ENCODE measurements around the gene HPN. TPM values are rescaled to one million over a fixed set of nuclear protein-coding genes. Genes with fewer than 3 reads are reported as not detected.
A peak's percentile ranks its signal among the peaks of the same experiment; 100 is the strongest.

Gene HPN
- total and polyA plus RNA-seq, 2 experiments from 2014 or later: 150 to 241 TPM

DNA sequence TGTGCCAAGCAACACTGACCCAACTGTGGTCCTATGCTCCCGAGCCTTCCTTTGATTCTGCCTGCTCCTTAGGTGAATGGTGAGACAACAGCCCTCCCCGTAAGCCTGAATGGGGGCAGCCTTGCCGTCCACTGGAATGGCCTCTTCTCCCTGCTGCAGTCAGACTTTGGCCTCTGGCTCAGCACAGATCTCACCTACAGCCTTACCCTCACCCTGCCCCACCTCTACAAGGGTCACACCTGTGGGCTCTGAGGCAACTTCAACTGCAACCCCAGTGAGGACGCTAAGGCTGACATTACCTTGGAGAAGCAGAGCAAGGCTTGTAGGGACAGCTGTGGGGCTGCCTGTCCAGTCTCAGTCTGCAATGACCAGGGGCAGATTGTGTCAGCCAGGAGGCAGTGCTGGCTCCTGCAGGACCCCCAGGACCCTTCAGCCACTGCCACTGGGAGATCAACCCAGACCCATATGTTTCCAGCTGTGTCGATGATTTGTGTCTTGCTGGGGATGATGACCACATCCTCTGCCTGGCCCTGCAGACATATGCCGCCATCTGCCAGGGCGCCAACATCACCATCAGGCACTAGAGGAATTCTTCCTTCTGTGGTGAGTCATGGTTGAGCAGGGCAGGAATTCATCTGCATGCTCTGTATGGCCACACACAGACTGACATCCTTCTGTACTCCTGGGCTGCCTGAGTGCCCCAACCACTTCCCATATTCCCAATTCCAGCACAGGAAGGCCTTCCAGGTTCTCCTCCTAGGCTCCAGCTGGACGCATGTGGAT lies 46.8 kb downstream of the HPN start:
- WGBS (ENCODE audit: low lambda C conversion rate, missing lambda C conversion rate): 73% methylated on average over 8 of the region's 8 CpGs

DNA sequence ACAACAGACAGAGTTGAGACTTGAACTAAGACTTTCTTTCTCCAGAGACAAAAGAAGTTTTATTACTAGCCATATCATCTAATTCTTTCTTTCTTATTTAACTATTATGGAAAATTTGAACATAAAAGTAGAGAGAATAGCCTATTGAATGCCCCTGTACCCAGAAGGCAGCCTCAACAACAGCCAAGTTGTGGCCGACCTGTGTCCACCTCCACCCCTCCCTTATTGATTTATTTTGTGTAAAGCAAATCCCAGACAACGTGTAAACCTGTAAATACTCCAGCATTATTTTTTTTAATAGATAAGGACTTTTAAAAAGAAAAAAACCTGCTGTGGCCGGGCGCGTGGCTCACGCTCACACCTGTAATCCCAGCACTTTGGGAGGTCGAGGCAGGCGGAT lies 48.0 kb downstream of the HPN start:
- H2AFZ ChIP-seq: no peak overlapping the region
- DNase-seq (ENCODE audit: low spot score): no peak
- peaks cover 7% of the 10 kb centered on the region for H3K4me1 ChIP-seq (ENCODE audit: insufficient read depth)
- H3K9me2 ChIP-seq (replicated peaks; ENCODE audit: insufficient read depth): no peaks in the 10 kb centered on the region
- H3K27me3 ChIP-seq: no peaks in the 10 kb centered on the region
- no peak overlapping the region for H3K27ac ChIP-seq
- no peak overlapping the region for H3K4me3 ChIP-seq
- TF ChIP-seq EZH2phosphoT487 (IDR thresholded peaks at IDR 0.05; ENCODE audit: low read depth, severe bottlenecking, unreplicated experiment): no peak
- no peak for TF ChIP-seq EZH2 (IDR thresholded peaks at IDR 0.05; ENCODE audit: borderline replicate concordance)
- TF ChIP-seq, protein P1, sequence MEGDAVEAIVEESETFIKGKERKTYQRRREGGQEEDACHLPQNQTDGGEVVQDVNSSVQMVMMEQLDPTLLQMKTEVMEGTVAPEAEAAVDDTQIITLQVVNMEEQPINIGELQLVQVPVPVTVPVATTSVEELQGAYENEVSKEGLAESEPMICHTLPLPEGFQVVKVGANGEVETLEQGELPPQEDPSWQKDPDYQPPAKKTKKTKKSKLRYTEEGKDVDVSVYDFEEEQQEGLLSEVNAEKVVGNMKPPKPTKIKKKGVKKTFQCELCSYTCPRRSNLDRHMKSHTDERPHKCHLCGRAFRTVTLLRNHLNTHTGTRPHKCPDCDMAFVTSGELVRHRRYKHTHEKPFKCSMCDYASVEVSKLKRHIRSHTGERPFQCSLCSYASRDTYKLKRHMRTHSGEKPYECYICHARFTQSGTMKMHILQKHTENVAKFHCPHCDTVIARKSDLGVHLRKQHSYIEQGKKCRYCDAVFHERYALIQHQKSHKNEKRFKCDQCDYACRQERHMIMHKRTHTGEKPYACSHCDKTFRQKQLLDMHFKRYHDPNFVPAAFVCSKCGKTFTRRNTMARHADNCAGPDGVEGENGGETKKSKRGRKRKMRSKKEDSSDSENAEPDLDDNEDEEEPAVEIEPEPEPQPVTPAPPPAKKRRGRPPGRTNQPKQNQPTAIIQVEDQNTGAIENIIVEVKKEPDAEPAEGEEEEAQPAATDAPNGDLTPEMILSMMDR (IDR thresholded peaks at IDR 0.05; ENCODE audit: poor library complexity): no peak
- H3K4me2 ChIP-seq: no peak overlapping the region
- H4K20me1 ChIP-seq (ENCODE audit: insufficient read depth, poor library complexity, severe bottlenecking): no peaks in the 10 kb centered on the region
- no peaks in the 10 kb centered on the region for H3K9me3 ChIP-seq (ENCODE audit: low read depth)
- WGBS (ENCODE audit: low lambda C conversion rate, missing lambda C conversion rate): 85% methylated on average over 8 of the region's 8 CpGs
- no peaks in the 10 kb centered on the region for H3K36me3 ChIP-seq (replicated peaks; ENCODE audit: insufficient read depth, low read depth)
- no peaks in the 10 kb centered on the region for H3K79me2 ChIP-seq

More for the DNA sequence above, 46.8 kb downstream of the HPN start:
- no peak overlapping the region for H3K4me2 ChIP-seq
- peaks cover 7% of the 10 kb centered on the region for H3K4me1 ChIP-seq (ENCODE audit: insufficient read depth)
- no peak overlapping the region for H3K27ac ChIP-seq
- H3K4me3 ChIP-seq: no peak overlapping the region
- H3K79me2 ChIP-seq: no peaks in the 10 kb centered on the region
- H3K9me2 ChIP-seq (replicated peaks; ENCODE audit: insufficient read depth): no peaks in the 10 kb centered on the region
- H4K20me1 ChIP-seq (ENCODE audit: insufficient read depth, poor library complexity, severe bottlenecking): no peaks in the 10 kb centered on the region
- no peak overlapping the region for H2AFZ ChIP-seq
- peak; percentile 58 for DNase-seq (ENCODE audit: low spot score)
- TF ChIP-seq EZH2phosphoT487 (IDR thresholded peaks at IDR 0.05; ENCODE audit: low read depth, severe bottlenecking, unreplicated experiment): no peak
- TF ChIP-seq, protein P1 (IDR thresholded peaks at IDR 0.05; ENCODE audit: poor library complexity): no peak
- no peak for TF ChIP-seq EZH2 (IDR thresholded peaks at IDR 0.05; ENCODE audit: borderline replicate concordance)
- H3K9me3 ChIP-seq (ENCODE audit: low read depth): no peaks in the 10 kb centered on the region
- no peaks in the 10 kb centered on the region for H3K27me3 ChIP-seq
- H3K36me3 ChIP-seq (replicated peaks; ENCODE audit: insufficient read depth, low read depth): no peaks in the 10 kb centered on the region

DNA sequence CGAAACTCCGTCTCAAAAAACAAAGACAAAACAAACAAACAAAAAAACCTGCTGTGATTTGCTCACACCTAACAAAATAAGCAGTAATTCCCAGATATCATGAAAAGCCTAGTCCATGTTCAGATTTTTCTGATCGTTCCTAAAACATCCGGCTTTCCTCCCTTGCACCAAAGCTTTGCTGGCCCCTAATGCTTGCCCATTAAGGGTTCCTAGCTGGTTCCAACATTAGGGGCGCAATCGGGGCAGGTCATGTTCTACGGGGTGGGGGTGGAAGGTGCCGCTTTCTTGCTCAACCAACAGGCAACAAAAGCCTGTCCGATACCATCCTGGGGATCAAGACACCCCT lies 48.6 kb downstream of the HPN start:
- Histone ChIP-seq H3K79me2 (no peaks in the 10 kb centered on the region), H3K4me3 (no peak overlapping the region), H3K27ac (no peak overlapping the region), H3K36me3 (replicated peaks; ENCODE audit: insufficient read depth, low read depth) (no peaks in the 10 kb centered on the region), H3K4me1 (ENCODE audit: insufficient read depth) (peaks cover 10% of the 10 kb centered on the region), H4K20me1 (ENCODE audit: insufficient read depth, poor library complexity, severe bottlenecking) (no peaks in the 10 kb centered on the region), H3K9me3 (ENCODE audit: low read depth) (no peaks in the 10 kb centered on the region), H3K27me3 (no peaks in the 10 kb centered on the region), H3K4me2 (peak overlapping the region; percentile 62), H2AFZ (peak overlapping the region; percentile 69), H3K9me2 (replicated peaks; ENCODE audit: insufficient read depth) (no peaks in the 10 kb centered on the region)
- DNase-seq (ENCODE audit: low spot score): no peak
- 82% methylated on average over 9 of the region's 9 CpGs for WGBS (ENCODE audit: low lambda C conversion rate, missing lambda C conversion rate)
- TF ChIP-seq, protein P1 (IDR thresholded peaks at IDR 0.05; ENCODE audit: poor library complexity): no peak
- no peak for TF ChIP-seq EZH2 (IDR thresholded peaks at IDR 0.05; ENCODE audit: borderline replicate concordance)
- no peak for TF ChIP-seq EZH2phosphoT487 (IDR thresholded peaks at IDR 0.05; ENCODE audit: low read depth, severe bottlenecking, unreplicated experiment)
